Hematopoietic multipotent progenitor cell (in vitro differentiated cells): Measurements from ENCODE around the gene ID3. TPM values are rescaled to one million over a fixed set of nuclear protein-coding genes. Genes with fewer than 3 reads are reported as not detected.

ENCODE experiments used
- DNase-seq, 3 donors: peaks; one replicate each; pipeline ENCODE4 v3.0.0-alpha.2; 2011 to 2015; ENCODE audit warnings: low read depth in 2 of 3, low spot score in 2 of 3
- total RNA-seq: library from RNA; depleted of rRNA; stranded (reverse); fragments of >200 nt; gene quantifications from one replicate; pipeline ENCODE4 v1.2.3, GENCODE V29; 2012

Gene ID3
- total RNA-seq, 1 donor, result 186 TPM

DNA sequence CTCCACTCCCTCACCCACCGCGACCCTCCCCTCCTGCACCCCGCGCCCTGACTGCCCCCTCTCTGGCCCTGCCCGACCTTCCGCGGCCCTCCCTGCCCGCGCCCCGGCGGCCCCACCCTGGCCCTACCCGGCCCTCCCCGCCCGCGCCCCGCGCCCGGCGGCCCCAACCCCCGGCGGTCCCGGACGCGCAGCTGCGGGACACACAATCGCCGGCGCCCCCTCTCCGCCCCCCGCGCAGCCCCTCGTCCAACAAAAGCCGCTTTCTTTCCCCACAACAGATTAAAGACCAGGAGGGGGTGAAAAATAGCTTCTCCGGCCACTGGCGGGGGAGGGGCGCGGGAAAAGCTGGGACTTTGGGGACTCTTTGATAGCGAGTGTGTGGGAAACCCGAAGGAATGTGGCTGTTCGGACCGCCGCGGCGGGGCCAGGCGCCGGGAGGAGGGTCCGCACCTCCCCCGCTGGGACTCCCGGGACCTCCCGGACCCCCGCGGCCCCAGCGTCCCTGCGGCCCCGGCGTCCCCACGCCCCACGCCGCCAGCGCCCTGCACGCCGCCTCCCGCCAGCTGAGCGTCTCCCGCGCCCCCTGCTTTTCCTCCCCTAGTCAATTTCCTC is 8.8 kb upstream of the ID3 start:
- no peak for DNase-seq

DNA sequence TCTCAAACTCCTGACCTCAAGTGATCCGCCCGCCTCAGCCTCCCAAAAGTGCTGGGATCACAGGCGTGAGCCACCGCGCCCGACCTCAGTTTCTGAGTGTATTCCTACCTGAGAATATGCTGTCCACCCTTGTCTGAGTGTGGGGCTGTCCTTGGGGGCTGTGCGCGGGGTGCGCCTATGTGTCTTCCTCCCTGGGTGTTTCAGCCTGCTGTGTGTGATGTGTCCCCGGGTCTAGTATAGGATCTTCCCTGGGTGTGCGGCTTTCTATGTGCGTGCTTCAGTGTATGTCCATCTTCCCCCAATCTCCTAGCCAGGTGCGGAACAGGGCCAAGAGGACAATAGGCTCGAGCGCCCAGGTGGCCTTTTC is 8.3 kb upstream of the ID3 start:
- no peak for DNase-seq

DNA sequence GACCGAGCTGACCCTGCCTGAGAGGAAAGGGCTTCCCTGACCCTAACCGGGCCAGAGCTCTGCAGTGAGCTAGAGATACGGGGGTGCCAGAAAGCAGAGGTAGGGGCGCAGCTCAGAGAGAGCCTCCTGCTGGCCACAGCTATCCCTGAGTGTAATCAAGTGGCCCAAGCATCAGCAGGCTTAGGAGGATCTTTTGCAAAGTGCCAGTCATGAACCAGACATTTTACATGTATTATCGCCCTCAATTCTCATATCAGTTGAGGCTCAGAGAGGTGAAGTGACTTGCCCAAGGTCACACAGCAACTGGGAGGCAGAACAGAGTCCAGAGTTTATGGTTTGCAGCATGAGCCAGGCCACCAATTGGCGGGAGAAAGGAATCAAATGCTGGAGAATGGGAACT is 7.0 kb upstream of the ID3 start:
- DNase-seq, result no peak

DNA sequence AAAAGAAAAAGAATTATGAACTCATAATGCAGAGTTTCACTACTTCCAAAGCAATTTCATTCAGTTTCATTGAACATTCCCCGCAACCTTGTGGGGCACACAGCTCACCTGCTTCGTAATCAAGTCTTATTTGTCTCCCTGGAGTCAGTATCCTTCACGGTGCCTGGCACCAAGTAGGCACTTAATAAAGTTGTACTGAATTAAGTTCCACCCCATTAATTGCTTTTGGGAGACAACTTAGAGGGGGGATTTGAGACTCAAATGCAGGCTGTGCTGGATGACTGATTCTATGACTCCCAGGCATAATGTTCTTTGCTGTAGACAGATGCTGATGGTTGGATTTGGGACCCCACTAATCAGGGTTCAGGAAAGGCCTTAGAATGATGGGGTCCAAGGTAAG is 6.5 kb upstream of the ID3 start:
- no peak for DNase-seq

DNA sequence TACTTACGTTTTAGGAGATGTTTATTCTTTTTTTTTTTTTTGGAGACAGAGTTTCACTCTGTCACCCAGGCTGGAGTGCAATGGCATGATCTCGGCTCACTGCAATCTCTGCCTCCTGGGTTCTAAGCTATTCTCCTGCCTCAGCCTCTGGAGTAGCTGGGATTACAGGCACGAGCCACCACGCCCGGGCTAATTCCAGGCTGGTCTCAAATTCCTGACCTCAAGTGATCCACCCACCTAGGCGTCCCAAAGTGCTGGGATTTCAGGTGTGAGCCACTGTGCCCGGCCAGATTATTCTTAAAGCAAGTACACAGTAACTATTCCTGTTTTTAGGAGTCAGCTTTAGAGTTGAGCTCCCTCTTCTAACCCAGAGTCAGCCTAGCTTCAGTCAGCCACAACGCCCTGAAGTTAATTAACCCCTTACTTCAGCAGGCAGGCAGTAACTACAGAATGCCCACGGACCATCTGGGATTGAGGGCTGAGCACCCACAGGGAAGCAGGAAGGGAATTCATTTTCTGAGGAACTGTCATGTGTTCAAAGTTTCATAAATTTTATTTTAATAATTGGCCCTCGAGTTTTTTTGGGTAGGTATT is 5.3 kb upstream of the ID3 start:
- no peak for DNase-seq

DNA sequence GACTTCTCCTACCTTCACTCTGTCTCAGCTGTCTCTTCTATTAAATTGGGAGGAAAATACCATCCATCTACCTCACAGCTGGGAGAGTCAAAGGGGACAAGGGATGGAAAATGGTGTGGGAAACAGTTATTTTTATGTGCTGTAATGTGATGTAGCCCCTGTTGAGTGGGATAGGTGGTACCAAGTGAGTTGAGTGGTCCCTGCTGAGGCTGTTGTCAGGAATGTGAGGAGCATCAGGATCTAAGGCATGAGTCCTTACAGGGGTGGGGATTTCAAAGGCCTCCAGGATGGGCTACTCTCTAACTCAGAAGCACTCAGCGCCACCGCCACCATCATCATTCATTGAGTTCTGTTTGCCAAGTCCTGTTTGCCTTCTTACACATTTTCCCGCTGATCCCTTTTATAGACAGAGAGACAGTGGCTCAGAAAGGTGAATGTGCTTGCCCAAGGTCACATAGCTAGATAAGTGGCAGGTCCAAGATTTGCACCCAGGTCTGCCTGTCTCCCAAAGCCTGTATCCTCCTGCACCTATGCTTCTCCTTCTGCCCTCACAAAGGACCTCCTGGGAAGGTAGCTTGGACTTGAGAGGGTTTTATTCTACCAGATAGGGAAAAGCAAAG is 4.6 kb upstream of the ID3 start:
- DNase-seq, result no peak

DNA sequence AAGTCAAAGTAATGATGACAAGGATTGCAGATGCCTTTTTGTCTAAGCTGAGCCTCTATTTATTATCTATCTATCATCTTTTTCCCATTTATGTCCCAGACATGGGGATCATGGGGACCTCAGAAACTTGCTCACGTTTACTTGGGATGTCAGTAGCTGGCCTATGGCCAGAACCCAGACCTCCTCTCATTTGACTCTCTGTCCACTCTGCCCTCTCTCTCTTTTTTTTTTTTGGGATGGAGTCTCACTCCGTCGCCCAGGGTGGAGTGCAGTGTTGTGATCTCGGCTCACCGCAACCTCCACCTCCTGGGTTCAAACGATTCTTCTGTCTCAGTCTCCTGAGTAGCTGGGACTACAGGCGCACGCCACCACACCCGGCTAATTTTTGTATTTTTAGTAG is 3.7 kb upstream of the ID3 start:
- DNase-seq, result no peak

DNA sequence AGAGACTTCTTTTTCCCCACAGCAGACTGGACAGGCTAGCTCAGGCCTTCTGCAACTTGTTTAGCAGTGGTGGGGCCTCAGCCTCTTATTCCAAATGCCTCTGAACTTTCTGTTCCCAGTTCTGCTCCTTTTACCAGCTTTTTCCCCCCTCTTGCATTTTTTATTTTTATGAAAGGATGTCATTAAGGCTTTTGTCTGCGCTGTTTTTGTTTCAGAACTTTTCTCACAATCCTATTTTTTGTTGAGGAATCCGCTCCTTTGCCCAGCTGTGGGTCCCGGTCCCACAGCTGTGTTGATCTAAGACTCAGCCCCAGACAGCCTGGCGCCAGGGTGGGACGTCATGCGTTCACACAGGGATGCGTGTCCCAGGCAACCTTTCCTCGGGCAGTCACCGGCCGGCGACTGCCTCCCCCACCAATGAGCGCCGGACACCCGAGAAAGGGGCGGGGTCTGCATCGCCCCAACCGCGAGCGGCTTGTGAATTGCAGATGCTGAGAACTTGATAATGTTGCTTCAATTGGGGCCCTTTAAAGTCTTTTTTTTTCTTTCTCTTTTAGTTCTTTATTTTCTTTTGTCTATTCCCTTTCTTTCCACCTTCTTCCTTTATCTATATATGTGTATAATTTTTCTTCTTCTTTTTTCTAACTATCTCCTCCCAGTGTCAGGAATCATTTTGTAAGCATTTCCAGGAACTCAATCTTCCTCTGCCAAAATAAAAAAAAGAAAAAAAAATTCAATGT is 3.0 kb upstream of the ID3 start:
- DNase-seq, result peak in 2 of 3 donors; percentile 88 to 89

DNA sequence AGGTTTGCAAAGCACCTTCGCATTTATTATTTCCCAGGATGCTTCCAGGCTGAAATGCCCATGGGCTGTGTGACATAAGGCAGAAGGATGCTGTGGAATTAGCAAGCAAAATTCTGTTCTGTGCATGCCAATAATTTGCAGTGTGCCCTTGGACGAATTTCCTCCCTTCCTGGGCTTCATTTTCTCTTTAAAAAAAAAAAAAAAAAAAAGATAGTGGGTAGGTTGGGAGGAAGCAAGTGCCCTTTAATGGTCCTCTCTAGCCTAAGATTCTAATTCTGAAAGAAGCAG is 2.5 kb upstream of the ID3 start:
- DNase-seq, result no peak

DNA sequence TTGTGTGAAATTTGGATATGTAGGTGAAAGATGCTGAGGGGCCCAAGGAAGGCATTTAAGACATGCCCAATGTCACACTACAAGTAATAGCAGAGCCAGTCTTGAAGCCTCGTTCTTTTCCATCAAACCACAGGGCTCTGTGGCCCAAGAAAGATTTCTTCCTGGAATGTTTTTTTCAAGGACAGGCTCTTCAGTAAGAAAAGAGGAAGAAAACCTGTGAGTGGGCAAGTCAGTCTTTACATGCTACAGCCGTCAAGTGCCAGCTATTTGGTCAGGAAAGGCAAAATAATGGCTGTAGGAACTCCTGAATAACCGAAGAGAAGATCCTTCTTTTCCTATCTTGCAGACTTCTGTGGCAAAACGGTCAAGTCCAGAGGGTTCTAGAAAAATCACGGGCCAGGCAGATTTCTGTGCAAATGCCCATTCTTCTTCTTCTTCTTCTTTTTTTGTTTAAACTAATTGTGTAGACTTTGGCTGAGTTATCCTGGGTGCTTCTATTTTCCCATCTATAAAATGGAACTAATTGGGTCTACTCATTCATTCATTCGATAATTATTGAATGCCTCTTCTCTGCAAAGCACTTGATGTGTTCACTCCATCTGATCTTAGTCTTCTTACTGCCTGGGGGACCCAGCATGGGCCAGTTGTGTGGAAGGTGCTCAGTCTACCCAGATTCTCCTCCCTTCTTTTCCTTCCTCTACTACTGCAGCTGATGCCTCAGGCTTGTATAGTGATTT is 1.9 kb upstream of the ID3 start:
- DNase-seq, result no peak

DNA sequence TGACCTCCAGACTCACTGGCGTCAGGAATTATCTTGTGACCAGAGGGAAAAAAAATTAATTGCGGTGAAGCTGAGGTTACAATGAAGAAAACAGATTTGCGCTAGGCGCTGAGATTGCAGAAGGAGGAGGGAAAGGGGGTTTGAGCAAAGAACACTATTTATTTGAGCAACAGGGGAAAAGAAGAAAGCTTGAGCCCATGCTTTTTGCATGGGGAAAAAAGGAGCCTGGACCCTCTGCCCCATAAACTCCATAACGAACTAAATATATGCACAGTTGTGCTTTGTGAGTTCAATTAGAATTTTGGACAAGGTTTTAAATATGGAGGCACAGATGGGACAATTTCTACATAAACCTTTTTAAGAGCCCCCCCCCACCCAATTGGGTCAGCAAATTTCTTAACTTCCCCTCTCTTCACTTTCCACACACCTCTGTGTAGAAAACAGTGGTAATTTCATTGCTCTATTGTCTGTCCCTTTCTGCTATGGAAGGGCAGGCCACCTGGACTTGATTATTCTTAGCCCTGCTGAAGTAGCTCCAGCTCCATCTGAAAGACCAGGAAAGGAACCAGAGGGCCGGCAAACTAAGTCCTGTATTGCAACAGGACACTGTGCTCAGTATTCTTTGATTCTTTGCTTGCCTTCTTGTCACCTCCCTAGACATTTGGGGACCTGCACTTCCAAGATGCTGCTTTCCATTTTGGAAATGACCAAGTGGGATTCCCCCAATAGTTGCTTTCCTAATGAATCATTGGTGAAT is 862 bp upstream of the ID3 start:
- no peak for DNase-seq

DNA sequence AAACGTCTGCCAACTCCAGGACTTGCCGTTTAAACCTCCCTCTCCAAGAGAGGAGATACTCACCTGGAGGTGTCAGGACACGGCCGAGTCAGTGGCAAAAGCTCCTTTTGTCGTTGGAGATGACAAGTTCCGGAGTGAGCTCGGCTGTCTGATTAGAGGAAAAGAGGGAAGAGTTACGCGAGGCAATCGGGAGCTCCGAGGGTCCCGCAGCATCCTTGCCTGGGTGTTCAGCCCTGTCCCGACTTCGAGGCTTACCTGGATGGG is 497 bp downstream of the ID3 start:
- DNase-seq, result no peak

DNA sequence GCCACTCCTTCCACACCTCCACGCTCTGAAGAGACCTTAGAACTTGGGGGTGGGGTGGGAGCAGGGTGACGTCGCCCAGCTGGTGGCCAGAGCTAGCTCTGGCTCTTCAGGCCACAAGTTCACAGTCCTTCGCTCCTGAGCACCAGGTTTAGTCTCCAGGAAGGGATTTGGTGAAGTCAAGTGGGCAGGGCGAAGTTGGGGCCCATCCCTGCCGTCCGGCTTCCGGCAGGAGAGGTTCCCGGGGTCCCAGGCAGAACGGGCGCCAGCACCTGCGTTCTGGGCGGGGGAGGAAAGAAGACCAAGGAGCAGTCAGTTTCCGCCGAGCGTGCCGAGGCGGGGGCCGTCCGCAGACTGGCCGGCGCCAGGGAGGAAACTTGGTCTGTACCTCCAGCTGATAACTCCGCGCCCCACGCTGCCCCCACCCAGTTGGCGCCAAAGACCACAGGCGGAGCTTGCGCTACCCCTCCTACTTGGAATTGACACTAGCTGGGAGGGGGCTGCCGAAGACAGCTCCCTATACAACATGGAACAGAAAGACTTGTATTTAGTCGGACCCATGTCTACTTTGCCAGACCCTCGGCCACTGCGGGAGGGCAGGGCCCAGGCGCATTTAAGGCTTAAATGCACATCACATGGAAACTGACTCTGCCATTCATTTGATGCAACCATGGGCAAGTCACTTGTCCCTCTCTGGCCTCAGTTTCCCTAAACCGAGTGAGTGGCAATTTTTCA is 995 bp downstream of the ID3 start:
- DNase-seq, result peak in 2 of 3 donors; percentile 67 to 75

DNA sequence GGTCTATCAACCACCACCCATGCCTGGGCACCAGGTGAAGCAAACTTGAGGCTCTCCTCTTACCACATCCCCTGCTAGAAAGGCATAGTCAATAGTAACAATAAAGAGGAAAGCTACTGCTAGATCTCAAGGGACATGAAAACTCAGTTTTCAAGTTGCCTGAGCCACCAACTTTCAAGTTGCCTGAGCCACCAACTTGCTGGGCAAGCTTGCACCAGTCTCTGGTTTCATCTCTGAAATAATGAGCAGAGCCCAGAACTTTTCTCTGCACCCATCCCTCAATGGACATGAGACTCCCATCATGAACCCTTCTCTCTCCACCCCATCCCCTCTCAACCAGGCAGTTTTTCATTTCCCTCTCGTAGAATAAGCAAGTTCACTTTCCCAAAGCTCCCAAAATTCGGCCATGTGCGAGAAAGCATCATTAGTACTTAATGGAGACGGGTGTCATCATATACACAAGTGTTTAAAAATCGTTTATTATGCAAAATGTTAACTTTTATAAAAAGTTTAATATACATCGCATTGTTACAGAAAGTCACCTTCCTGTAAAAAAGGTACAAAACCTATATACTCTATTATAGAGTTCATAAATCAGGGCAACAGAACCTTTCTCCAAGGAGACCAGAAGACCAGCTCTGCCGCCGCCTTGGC is 1.7 kb downstream of the ID3 start:
- DNase-seq, result no peak

DNA sequence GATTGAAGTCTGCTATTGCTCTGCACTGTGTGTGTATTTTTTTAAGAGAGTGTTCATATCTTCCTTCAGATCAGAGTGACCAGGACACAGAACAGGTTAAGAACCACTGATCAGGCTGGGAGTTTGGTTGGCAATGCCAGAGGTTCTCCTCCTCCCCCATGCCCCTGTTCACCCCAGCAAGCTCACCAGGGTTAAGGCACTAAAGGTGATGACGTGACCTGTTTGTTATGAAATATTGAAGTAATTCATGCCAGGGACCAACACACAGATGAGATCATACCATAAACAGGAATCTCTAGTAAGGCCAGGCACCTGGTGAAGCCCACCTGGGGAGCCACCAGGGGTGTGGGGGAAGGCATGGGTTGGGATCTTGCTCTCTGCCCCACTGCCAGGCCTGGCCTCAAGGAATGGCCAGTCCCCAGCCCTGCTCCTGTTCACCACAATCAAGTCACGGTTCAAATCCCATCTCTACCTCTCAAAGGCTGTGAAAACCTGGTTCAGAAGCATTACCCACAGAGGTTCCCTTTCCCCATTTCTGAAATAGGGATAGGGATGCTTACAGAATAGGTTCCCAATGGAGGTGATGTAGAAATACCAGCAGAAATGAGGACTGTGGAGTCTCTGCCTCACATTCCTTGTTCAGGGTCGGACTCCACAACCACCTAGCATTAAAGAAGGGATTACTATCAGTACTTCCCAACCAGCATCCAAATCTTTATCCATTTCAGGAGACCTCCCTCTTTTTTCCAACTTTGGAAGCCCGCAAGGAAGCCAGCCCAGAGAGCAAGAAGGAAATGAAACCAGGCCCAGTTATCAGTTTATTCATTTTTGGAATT is 2.4 kb downstream of the ID3 start:
- no peak for DNase-seq

DNA sequence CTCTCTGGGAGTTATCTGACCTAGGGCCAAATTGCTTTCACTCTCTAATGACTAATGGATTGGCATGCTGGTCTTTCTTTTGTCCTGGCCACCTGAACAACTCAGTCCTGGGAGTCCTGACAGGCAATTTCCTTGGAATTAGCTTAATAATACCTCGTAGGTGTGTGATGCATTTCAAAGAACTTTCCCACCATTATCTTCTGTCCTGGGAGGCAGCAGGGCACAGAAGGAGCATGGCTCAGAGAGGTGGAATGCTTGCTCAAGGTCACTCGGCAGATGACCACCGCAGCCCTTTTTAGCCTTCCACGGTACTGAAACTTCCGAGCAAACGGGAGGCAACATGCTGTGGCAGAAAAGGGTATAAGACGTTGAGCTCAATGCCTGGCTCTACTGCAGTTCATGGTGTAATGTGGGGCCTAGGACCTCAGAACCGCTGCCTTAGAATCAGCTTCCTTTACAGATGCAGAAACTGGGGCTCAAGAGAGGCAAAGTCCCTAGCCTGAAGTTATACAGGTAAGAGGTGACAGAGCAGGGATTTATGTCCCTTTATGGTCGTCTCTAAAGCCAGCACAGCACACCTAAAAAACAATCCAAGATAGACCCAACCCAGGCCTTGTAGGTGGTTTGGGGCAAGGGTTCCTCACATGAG is 3.2 kb downstream of the ID3 start:
- DNase-seq, result no peak

DNA sequence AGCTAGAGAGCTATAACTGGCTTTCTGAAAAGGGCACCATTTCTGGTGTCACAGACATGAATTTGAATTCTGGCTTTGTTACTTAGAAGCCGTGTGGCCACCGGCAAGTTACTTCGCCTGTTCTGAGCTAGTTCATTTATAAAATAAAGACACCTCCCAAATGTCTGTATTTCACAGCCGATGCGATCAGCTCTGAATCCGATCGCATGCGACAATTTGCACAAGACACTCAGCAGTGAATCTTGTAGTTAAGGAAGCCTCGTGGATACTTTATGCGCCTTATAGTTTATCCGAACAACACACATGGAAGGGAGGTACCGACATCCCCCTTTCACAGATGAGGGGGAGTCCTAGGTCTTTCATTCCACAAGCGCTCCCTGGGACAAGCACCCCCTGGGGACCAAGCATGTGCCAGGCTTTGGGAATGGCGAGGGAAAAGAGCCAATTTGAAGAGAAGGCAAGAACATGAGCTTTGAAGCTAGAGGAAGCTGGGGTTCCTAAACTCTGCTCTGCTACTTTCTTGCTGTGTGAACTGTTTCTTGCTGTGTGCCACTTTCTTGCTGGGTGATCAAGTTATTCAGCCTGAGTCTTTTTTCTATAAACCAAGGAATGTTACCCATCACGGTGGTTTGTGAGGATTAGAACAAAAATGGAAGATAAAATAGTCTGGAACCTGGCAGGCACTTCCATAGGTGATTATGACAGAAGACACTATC is 3.9 kb downstream of the ID3 start:
- DNase-seq, result no peak
